HPDE6-E6E7 (cell line): ENCODE measurements around the gene NXT1.

Experiments
- DNase-seq: peaks from one replicate; pipeline ENCODE4 v3.0.0; 2011; ENCODE audit warnings: missing footprints; ENCODE audit errors: extremely low spot score

The NXT1 gene

DNA sequence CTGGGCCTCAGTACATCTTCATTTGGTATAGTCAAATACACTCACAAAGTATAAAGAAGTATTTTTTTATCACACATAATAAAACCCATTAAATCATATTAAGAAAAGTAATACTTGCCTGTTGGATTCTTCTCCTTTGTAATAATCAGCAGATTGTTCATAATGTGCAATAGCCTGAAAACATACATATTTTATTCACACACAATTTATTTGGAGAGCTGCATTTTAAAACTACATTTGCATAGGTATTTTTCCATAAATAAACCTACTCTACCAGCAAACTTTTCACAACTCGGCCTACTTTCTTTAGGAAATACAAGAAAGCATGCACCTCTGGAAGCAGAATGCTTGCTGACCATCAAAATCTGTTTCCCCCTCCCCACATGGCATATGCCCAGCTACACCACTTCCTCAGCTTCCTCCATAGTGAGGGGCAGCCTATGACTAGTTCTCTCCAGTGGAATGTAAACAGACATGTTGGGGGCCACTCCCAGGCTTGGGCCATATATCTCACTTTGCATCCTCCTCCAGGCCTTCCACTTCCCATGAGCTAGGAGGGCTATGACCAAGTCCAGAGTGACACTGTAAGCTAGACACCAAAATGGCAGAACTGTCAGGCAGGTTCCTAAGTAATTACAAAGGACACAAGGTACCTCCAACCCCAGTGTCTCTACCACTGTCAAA is 39.6 kb downstream of the NXT1 start:
- no peak for DNase-seq

GRCh38 chr20:23391707-23392310 is 41.2 kb downstream of the NXT1 start:
- no peak for DNase-seq

- DNase-seq = no peak
These were observed 43.6 kb downstream of the NXT1 start for GRCh38 chr20:23393996-23394775.

DNA sequence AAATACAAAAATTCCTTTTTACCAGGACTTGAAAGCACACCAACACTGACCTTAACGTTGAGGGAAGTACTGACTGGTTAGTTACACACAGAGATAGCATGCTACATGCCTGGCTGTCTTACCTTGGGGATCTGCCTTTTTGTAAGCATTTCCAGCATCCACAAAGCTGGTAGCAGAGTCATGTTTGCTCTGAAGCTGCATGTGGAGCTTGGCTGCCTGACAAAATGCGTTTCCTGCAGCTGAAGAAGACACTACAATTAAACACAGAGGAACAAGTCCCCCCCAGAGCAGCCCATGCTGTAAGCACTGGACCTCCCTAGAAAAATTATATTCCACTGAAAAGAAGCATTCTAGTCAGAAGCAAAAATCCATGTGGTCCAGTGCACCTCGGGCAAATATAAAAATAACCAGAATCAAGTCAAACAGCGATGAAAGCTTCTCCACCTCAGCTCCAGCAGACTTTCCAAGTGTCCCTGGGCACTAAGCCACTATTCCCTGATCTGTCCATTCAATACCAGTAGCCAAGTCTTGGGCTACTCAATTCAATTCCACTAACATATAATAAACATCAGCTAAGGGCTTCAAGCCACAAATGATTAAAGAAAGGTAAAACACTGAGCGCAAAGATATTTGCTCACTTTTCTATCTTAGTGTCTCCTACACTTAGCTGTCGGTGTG is 46.5 kb downstream of the NXT1 start:
- DNase-seq = no peak

DNA sequence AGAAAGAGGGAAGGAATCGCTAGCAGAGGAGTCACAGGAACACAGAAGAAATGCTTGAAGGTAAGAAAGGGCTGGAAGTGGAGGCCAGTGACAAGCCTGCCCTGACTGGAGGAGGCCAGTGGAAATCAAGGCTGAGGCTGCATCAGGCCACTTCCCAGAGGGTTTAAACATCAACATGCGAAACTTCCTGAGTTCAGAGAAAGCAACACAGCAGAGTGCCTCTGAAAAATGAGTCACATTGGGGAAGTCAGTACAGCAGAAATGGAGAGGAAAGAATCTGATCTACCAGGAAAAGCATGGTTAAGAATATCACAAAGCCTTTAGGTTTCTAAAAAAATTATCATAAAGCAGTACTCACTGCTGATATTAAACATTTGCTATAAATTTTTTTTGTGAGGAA is 47.4 kb downstream of the NXT1 start:
- no peak for DNase-seq

GRCh38 chr20:23399568-23400241 is 49.1 kb downstream of the NXT1 start:
- DNase-seq = no peak

DNA sequence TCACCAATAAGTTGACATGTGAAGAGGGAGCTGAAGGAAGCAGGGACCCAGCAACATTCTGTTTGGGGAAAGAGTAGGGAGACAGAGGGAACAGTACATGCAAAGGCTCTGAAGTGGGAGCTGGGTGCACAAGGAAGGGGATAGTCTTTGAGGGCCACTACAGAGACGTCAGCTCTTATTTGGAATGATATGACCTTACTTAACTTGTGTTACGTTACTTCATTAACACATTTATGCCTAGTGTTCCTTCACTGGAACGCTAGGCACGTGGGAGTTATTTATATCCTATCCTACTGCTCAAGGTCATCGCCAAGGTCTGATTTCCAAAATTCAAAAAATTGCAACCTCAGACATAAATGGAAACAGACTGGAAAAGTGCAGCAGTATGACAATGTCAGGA is 50.5 kb downstream of the NXT1 start:
- no peak for DNase-seq

DNA sequence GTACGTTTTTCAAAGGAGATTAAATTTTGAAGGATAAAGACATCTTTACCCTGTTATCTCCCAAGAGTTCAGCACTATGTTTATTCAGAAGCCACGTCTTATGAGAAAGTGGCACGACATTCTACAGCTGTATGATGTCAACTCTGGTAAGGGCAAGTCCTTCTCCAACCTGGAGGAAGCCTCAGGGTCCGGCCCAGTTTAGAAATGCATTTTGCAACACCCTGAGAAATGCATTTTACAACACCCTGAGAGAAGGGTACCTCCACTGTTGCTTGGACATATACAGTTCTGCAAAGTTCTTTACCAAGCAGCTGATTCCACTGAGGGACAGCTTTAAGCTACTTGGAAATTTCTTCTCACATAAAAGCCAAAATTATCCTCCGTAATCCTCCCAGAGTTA is 53.2 kb downstream of the NXT1 start:
- no peak for DNase-seq

DNA sequence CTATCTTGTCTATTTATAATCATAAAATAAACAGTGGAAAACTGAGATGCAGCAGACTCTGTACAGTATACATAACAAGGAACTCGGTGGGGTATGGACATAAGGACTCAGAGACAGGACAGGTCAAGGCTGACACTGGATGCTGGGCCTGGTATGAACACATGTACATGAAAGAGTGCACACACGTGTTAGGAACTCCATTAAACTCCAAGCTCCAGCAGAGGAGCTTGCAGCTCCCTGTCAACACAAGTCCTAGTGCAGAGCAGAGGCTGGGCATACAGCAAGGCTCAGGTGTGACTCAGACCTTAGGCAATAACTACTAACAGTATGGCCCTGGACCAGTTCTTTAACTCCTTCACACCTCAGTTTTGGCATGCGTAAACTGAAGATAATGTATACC is 53.6 kb downstream of the NXT1 start:
- peak; percentile 64 for DNase-seq
